OCI-LY7 (cell line): Measurements from ENCODE around the gene SLC17A7.

Experiments used
- CTCF ChIP-seq: fragments of 200-600 bp; sonication (generic); conservative IDR thresholded peaks from 2 replicates; pipeline ENCODE4 v1.5.1; 2014; ENCODE audit warnings: mild to moderate bottlenecking, antibody characterized with exemption, low read length, moderate library complexity, mixed read lengths
- EZH2phosphoT487 ChIP-seq: fragments of 200-600 bp; sonication (generic); IDR thresholded peaks from 2 replicates; pipeline ENCODE4 v1.6.1; 2018; ENCODE audit warnings: low read depth, borderline replicate concordance, mild to moderate bottlenecking, mixed run types, antibody characterized with exemption, low read length, moderate library complexity, mixed read lengths

GRCh38 chr19:49415810-49416200 lies 25.5 kb downstream of the SLC17A7 start:
- no peak for TF ChIP-seq CTCF
- no peak for TF ChIP-seq EZH2phosphoT487
